HUES64 (cell line): ENCODE measurements around the gene MS4A4A. TPM values are rescaled to one million over a fixed set of nuclear protein-coding genes. Genes with fewer than 3 reads are reported as not detected.

Experiments used
- H3K27ac ChIP-seq: 2 replicates; pipeline ENCODE4 v1.7.0; 2013; ENCODE audit warnings: low read depth, low read length, inconsistent platforms
- H3K27me3 ChIP-seq: 2 replicates; pipeline ENCODE4 v1.6.1; 2013; ENCODE audit warnings: mild to moderate bottlenecking, low read length; ENCODE audit not compliant: insufficient read depth
- H3K36me3 ChIP-seq: 2 replicates; pipeline ENCODE4 v1.6.1; 2013; ENCODE audit warnings: mild to moderate bottlenecking, low read length; ENCODE audit not compliant: insufficient read depth
- H3K4me1 ChIP-seq: 2 replicates; pipeline ENCODE4 v1.6.1; 2013; ENCODE audit warnings: mild to moderate bottlenecking, low read length, moderate library complexity; ENCODE audit not compliant: insufficient read depth
- H3K4me3 ChIP-seq: 2 replicates; pipeline ENCODE4 v1.5.1; 2013; ENCODE audit warnings: mild to moderate bottlenecking, low read length, moderate library complexity
- H3K9ac ChIP-seq: 2 replicates; pipeline ENCODE4 v1.6.1; 2013; ENCODE audit warnings: mild to moderate bottlenecking, low read depth, low read length
- H3K9me3 ChIP-seq: 2 replicates; pipeline ENCODE4 v1.6.1; 2013; ENCODE audit warnings: low read depth, low read length; ENCODE audit not compliant: insufficient read depth
- WGBS: fragments of 150-250, 120-280 bp; methylation state at CpG from one replicate; pipeline ENCODE4 v1.1.7; 2013; ENCODE audit warnings: missing lambda C conversion rate; 5-methylcytosine and 5-hydroxymethylcytosine counted together
- polyA plus RNA-seq, 2 experiments: library from polyadenylated mRNA; stranded (reverse); fragments of 50-300 nt; gene quantifications; one replicate each; pipeline ENCODE4 v1.2.3, GENCODE V29; 2013

Gene MS4A4A
- polyA plus RNA-seq (2013, experiment 1 of 2): not detected
- not detected for polyA plus RNA-seq (2013, experiment 2 of 2)

DNA sequence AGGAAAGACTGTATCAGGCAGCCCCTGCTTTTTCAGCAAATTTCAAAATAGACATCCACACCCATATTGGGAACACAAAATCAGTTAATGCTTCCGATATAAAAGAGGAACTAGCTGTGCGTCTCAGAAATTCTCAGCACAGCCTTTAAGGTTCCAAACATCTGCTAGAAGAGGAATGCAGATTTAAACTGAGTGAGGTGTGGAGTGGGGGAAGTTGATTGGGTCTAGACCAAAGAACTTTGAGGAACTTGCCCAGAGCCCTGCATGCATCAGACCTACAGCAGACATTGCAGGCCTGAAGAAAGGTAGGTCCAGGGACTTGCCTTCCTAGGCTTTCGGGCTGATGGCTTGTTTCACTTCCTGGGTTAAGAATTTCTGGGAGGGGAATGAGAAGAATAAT, at the start of gene MS4A4A:
Gene MS4A4A, plus strand, starts transcription at position 255 of the 400 bp plus-strand sequence. Its CDS starts 10 bp downstream, at position 265.
- no peaks in the 10 kb centered on the region for H3K36me3 ChIP-seq
- 92% methylated on average over 3 of the region's 3 CpGs for WGBS
- no peak within 1 kb of the TSS for H3K27ac ChIP-seq
- no peaks in the 10 kb centered on the region for H3K27me3 ChIP-seq
- no peak within 1 kb of the TSS for H3K4me3 ChIP-seq
- H3K4me1 ChIP-seq: peaks cover 8% of the 10 kb centered on the region
- H3K9ac ChIP-seq: no peak within 1 kb of the TSS
- H3K9me3 ChIP-seq: no peaks in the 10 kb centered on the region

DNA sequence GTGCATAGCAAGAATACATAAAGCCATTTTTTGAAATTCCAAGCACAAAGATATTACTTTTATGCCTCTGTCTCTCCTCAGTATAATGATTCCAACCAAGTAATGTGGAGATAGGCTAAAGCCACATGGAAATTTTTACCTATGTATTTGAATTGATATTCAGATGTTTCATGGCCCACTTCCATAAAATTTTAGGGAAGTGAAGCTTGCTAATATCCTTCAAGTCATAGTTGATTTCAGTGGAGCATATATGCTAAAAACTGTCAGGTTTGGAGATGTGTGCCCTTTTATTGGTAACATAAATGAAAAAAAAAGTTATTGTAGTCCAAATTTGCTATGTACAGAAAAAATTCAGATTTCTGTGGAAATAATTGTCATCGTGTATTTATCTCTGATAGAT, 49.8 kb upstream of the MS4A4A start:
- WGBS: no CpG with 5 or more reads among the region's 1 CpG

DNA sequence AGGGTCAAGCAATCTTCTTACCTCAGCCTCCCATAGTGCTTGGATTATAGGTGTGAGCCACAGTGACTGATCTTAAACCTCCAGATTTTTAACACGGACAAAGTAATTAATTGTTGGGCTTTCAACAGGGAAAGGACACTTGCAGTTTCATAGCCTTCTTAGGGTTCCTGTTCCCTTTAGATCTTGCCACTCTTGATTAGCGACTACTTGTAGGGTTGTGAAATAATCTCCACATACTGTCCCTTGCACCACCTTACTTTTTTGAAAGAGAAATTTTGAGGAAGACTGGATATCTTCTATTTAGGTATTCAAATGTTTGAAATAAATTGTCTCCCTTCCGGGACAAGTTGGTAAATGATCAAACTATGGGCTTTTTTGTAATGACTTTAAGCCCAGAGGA, 45.1 kb upstream of the MS4A4A start:
- Histone ChIP-seq H3K36me3 (no peaks in the 10 kb centered on the region), H3K27ac (no peak overlapping the region), H3K27me3 (no peaks in the 10 kb centered on the region), H3K9ac (no peak overlapping the region), H3K4me1 (no peaks in the 10 kb centered on the region), H3K4me3 (no peak overlapping the region), H3K9me3 (no peaks in the 10 kb centered on the region)
- 91% methylated on average over 3 of the region's 3 CpGs for WGBS

More for the DNA sequence above, 49.8 kb upstream of the MS4A4A start:
- Histone ChIP-seq H3K27ac (no peak overlapping the region), H3K36me3 (no peaks in the 10 kb centered on the region), H3K4me1 (no peaks in the 10 kb centered on the region), H3K4me3 (no peak overlapping the region), H3K9ac (no peak overlapping the region), H3K27me3 (no peaks in the 10 kb centered on the region), H3K9me3 (no peaks in the 10 kb centered on the region)

DNA sequence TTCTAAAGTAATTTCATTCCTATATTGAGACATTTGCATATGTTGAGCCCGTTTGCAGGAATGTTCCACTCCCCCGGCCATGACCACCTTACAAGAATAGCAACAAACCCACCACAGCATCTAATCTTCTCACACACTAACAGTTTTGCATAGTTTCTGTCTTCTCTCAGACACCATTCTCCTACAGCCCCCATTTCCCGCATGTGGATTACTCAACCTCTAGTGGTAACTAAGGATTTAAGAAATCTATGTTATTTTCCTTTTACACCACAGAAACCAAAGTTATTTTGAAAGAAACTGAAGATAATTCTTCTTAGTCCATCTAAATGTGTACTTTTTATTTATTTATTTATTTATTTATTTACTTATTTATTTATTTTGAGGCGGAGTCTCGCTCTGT, 39.8 kb upstream of the MS4A4A start:
- Histone ChIP-seq H3K4me1 (no peaks in the 10 kb centered on the region), H3K27me3 (no peaks in the 10 kb centered on the region), H3K4me3 (no peak overlapping the region), H3K36me3 (no peaks in the 10 kb centered on the region), H3K27ac (no peak overlapping the region), H3K9ac (no peak overlapping the region), H3K9me3 (no peaks in the 10 kb centered on the region)
- 91% methylated on average over 4 of the region's 5 CpGs for WGBS

DNA sequence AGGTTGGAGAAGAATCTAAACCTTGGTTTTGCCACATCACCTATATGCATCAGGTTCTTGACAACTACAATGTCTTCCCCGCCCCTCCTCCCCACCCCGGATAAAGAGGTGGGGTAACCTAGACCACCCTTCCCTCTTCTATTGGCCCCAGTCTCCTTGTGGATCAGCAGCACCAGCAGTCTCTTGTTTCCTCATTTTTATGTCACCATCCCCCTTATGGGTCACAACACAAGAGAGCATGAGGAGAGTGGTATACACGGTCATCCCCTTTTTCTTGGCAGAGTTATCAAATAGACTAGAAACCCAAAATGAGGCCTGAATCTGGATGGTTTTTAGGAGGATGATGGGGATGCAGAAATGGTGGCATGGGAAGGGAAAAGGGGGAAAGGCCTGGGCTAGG, 38.7 kb upstream of the MS4A4A start:
- no peaks in the 10 kb centered on the region for H3K27me3 ChIP-seq
- 100% methylated on average over 3 of the region's 3 CpGs for WGBS
- H3K4me1 ChIP-seq: no peaks in the 10 kb centered on the region
- no peak overlapping the region for H3K4me3 ChIP-seq
- no peaks in the 10 kb centered on the region for H3K9me3 ChIP-seq
- H3K36me3 ChIP-seq: no peaks in the 10 kb centered on the region
- H3K27ac ChIP-seq: no peak overlapping the region
- H3K9ac ChIP-seq: no peak overlapping the region

DNA sequence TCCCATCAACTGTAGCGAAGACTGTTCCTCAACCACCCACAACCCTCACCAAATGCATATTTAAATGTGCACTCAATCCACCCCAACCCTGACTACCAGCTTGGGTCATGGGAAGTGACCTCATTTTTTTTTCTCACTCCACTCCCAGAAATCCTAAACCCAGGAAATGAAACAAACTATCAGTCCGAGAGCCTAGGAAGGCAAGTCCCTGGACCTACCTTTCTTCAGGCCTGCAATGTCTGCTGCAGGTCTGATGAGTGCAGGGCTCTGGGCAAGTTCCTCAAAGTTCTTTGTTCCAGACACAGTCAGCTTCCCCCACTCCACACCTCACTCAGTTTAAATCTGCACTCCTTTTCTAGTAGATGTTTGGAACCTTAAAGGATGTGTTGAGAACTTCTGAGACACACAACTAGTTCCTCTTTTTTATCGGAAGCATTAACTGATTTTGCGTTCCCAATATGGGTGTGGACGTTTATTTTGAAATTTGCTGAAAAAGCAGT, 37.7 kb upstream of the MS4A4A start, which contains the start of gene MS4A4E:
Gene MS4A4E, minus strand, starts transcription at position 398 of the 500 bp plus-strand sequence. CDS start 13,082 bp downstream, outside the sequence.
- Histone ChIP-seq H3K4me1 (no peaks in the 10 kb centered on the region), H3K36me3 (no peaks in the 10 kb centered on the region), H3K9ac (no peak within 1 kb of the TSS), H3K4me3 (no peak within 1 kb of the TSS), H3K27ac (no peak within 1 kb of the TSS), H3K9me3 (no peaks in the 10 kb centered on the region), H3K27me3 (no peaks in the 10 kb centered on the region)
- WGBS: 97% methylated on average over 5 of the region's 5 CpGs

DNA sequence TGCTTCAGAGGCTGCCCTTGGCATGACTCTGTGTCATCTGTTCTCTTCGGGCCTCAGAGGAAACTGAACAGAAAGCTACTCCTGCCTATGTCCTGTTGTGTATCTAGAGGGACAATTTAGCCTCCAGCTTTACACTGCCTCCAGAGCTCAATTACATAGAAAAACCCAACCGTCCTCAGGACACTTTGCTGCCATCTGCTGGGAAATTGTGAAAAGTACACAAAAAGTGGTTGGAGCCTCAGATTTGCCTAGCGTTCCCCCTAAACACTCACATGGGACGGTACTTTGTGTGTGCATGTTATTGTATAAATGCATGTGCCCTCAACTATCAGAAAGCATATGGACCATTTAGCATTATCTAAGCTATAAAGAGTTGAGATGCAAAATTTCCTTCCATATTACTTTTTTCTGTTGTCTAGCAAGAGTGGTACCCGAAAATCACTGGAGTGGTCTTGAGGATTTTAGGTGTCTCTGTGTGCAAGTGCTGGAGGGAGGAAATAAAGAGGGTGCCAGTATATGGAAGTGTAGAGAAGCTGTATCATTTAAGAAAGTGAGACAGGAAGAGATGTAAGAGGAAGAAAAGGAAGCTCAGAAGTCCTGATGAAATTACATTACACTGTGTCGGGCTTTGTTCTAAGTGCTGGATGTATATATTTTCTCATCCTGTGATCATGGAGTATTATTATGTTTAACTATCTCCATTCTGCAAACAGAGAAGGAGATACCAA, 28.8 kb upstream of the MS4A4A start:
- WGBS: 62% methylated on average over 4 of the region's 6 CpGs

DNA sequence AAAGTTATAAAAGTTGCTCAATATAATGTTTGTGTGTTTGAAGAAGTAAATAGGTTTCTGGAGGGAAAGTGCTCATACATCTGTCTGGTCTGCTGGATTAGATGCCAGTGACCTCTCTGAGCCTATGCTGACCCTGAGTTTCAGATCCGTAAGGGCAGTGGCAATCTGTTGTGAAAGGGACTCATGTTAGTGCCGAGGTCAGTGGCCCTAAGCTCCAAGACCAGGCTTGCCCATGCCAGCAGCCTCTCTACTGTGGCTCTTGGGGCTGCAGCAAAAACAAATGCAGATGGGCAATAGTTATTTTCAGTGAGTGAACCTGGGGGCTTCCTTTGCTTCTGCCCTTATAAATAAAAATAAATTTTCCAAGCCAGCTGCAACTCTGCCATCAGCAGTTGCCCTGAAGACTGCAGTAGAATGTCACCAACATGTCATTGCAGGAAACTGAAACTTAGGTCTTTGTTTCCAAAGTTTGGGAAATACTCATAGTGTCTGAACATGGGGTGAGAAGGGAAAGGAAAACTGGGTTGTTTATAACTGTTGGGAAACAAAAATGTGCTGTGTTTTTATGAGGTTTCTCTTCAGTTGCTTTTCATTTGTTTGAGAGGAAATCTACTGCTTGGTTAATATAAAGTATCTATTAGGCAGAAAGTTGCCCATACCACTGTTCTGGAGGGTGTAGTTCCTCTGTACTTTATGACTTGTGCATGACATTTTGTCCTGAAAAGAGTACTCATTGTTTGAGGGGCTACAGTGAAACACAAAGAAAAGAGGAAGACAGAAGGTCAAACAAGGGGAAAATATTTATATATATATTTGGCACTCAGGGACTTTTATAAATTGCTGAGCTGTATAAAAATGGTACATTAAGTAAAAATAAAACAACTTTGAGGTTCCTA, 28.0 kb upstream of the MS4A4A start:
- peaks cover 19% of the 10 kb centered on the region for H3K9me3 ChIP-seq
- H3K36me3 ChIP-seq: no peaks in the 10 kb centered on the region
- no peak overlapping the region for H3K27ac ChIP-seq
- WGBS: 86% methylated on average over 2 of the region's 2 CpGs
- no peaks in the 10 kb centered on the region for H3K27me3 ChIP-seq
- H3K4me1 ChIP-seq: no peaks in the 10 kb centered on the region
- no peak overlapping the region for H3K9ac ChIP-seq
- H3K4me3 ChIP-seq: no peak overlapping the region

More for the DNA sequence above, 28.8 kb upstream of the MS4A4A start:
- Histone ChIP-seq H3K4me1 (no peaks in the 10 kb centered on the region), H3K27me3 (no peaks in the 10 kb centered on the region), H3K27ac (no peak overlapping the region), H3K9me3 (peaks cover 19% of the 10 kb centered on the region), H3K9ac (no peak overlapping the region), H3K4me3 (no peak overlapping the region), H3K36me3 (no peaks in the 10 kb centered on the region)

DNA sequence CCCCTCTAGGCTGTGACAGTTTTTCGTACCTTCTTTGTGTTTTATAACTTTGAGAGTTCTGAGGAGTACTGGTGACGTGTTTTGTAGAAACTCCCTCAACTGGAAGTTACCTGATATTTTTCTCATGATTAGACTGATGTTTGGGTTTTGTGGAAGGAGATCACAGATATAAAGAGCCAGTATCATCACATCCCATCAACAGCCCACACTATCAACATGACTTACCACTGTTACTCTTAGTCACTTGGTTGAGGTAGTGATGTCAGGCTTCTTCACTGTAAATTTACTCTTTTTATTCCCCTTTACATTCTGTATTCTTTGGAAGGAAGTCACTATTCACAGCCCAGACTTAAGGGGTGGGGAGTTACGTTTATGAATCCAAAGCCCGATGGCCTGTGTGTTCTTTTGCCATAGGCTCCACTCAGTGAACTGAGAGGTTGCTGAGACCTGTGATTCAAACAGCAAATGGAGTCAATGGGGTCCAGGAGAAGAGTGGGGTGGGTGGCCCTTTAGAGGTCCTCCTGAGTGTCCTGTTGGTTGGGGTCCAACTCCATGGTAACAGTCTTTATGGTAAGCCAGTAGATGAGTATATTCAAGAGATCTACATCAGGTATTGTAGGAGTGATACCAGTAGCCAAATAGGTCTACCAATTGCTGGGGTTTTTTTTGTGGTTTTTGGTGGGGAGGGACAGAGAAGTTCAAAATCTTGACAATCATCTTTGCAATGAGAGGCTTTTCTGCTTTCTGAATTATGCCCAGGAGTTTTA, 22.3 kb upstream of the MS4A4A start:
- no peak overlapping the region for H3K9ac ChIP-seq
- H3K36me3 ChIP-seq: no peaks in the 10 kb centered on the region
- WGBS: 90% methylated on average over 3 of the region's 4 CpGs
- no peak overlapping the region for H3K27ac ChIP-seq
- H3K4me3 ChIP-seq: no peak overlapping the region
- H3K27me3 ChIP-seq: no peaks in the 10 kb centered on the region
- H3K9me3 ChIP-seq: peaks cover 41% of the 10 kb centered on the region
- H3K4me1 ChIP-seq: no peaks in the 10 kb centered on the region

DNA sequence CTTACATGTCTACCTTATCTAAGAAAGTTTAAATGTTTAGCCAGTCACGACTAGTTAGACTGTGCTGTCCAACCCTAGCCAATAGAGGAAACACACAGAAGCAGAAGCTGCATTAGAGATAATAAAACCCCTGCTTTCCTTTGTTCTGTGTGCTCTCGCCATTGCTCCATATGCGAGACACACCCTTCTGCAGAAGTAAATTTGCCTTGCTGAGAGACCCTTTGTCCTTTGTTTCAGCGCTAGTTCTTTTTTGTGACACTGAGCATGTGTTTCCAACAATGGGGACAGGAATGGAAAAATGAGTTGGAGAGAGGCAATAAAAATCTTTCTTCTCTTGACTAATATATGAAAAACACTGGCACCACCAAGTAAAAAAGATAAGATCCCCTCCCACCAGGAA, 19.5 kb upstream of the MS4A4A start:
- H3K9ac ChIP-seq: no peak overlapping the region
- H3K36me3 ChIP-seq: no peaks in the 10 kb centered on the region
- H3K27me3 ChIP-seq: no peaks in the 10 kb centered on the region
- 95% methylated on average over 4 of the region's 4 CpGs for WGBS
- H3K4me3 ChIP-seq: no peak overlapping the region
- H3K4me1 ChIP-seq: no peaks in the 10 kb centered on the region
- no peak overlapping the region for H3K27ac ChIP-seq
- peaks cover 23% of the 10 kb centered on the region for H3K9me3 ChIP-seq
